Adipocyte (in vitro differentiated cells): ENCODE data around the gene KLF11.

Source experiments
- DNase-seq: peaks from one replicate; pipeline ENCODE4 v3.0.0-alpha.2; 2015; ENCODE audit warnings: low read depth
- H3K27me3 ChIP-seq: replicated peaks from 2 replicates; pipeline ENCODE4 v1.7.0; 2013; ENCODE audit warnings: mild to moderate bottlenecking, low read length, moderate library complexity; ENCODE audit not compliant: control insufficient read depth, insufficient read depth
- H3K36me3 ChIP-seq: 2 replicates; pipeline ENCODE4 v1.7.0; 2013; ENCODE audit warnings: low read length, mild to moderate bottlenecking, moderate library complexity; ENCODE audit not compliant: control insufficient read depth, insufficient read depth, severe bottlenecking
- H3K4me1 ChIP-seq: 2 replicates; pipeline ENCODE4 v1.7.0; 2013; ENCODE audit warnings: mild to moderate bottlenecking, low read length, moderate library complexity; ENCODE audit not compliant: control insufficient read depth, insufficient read depth
- H3K4me3 ChIP-seq: 2 replicates; pipeline ENCODE4 v1.7.0; 2013; ENCODE audit warnings: mild to moderate bottlenecking, low read length, moderate library complexity
- H3K9ac ChIP-seq: 2 replicates; pipeline ENCODE4 v1.7.0; 2013; ENCODE audit warnings: mild to moderate bottlenecking, low read length, moderate library complexity
- H3K9me3 ChIP-seq: 2 replicates; pipeline ENCODE4 v1.7.0; 2013; ENCODE audit warnings: mild to moderate bottlenecking, low read length, moderate library complexity; ENCODE audit not compliant: control insufficient read depth

Gene KLF11

GRCh38 chr2:10036095-10036884 lies 7.1 kb upstream of the KLF11 start:
- DNase-seq = peak; percentile 74
- peaks cover 31% of the 10 kb centered on the region for H3K4me1 ChIP-seq

DNA sequence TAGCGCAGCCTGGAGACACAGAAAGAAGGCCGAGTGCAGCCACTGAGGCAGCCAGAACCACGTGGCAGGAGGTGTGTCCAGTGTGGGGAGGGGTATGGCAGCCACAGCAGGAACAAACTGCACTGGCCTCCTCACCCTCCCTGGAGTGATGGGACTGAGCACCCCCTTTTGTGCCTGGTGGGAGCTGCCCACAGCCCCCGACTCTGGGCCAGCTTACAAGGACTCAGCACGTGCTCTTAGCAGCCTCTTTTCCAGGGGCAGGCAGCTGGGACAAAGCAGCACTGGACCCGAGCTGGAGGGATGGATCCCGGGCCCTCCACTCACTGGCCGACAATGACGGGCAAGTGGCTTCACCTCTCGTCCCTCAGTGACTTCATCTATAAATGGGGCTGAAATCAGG lies 5.2 kb upstream of the KLF11 start:
- peaks cover 34% of the 10 kb centered on the region for H3K4me1 ChIP-seq
- H3K36me3 ChIP-seq = no peaks in the 10 kb centered on the region
- H3K9me3 ChIP-seq = no peaks in the 10 kb centered on the region
- H3K27me3 ChIP-seq = no peaks in the 10 kb centered on the region
- no peak overlapping the region for H3K9ac ChIP-seq
- DNase-seq = no peak
- H3K4me3 ChIP-seq = no peak overlapping the region

More at GRCh38 chr2:10036095-10036884, 7.1 kb upstream of the KLF11 start:
- peak overlapping the region; percentile 44 for H3K9ac ChIP-seq
- H3K9me3 ChIP-seq = no peaks in the 10 kb centered on the region
- H3K4me3 ChIP-seq = no peak overlapping the region
- H3K27me3 ChIP-seq = no peaks in the 10 kb centered on the region
- no peaks in the 10 kb centered on the region for H3K36me3 ChIP-seq

- DNase-seq = no peak
- H3K27me3 ChIP-seq = no peaks in the 10 kb centered on the region
Observed at GRCh38 chr2:10038716-10039115, 4.6 kb upstream of the KLF11 start.

DNA sequence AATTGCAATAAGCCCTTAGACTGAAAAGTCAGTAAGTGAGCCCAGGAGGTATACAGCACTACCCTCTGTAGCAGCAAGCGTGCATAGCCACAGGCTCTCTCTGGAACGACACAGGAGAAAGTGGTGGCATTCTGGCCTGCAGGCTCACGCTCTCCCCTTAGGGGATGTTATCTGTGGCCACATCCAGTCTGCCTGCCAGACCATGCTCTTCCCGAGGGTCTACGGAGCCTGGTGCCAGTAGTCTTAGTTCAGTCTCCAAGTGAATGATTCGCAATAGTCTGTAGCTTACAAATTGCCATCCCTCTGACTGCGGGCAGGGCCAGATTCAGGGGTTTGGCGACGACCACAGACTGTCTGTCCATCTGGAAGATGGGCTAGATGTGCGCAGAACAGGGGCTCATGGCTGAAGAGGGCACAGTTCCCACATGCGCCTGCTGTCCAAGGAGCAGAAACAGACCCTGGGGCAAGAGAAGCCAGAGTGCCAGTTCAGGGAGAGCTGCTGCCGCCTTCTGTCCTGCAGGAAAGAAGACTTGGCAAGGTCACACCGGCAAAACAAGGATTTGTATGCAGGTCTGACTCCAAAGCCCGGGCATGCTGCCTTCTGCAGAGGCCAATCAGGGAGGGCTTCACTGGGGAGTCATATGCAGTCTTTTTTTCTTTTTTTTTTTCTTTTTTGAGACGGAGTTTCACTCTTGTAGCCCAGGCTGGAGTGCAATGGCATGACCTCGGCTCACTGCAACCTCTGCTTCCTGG lies 3.5 kb upstream of the KLF11 start:
- DNase-seq = no peak
- Histone ChIP-seq H3K9ac (no peak overlapping the region), H3K9me3 (no peaks in the 10 kb centered on the region), H3K4me1 (peaks cover 39% of the 10 kb centered on the region), H3K36me3 (no peaks in the 10 kb centered on the region), H3K27me3 (no peaks in the 10 kb centered on the region), H3K4me3 (no peak overlapping the region)

More at GRCh38 chr2:10038716-10039115, 4.6 kb upstream of the KLF11 start:
- Histone ChIP-seq H3K9me3 (no peaks in the 10 kb centered on the region), H3K4me3 (no peak overlapping the region), H3K36me3 (no peaks in the 10 kb centered on the region), H3K4me1 (peaks cover 34% of the 10 kb centered on the region), H3K9ac (no peak overlapping the region)

- Histone ChIP-seq H3K36me3 (no peaks in the 10 kb centered on the region), H3K4me3 (no peak overlapping the region), H3K9me3 (no peaks in the 10 kb centered on the region), H3K27me3 (no peaks in the 10 kb centered on the region), H3K9ac (peak overlapping the region; percentile 78), H3K4me1 (peaks cover 31% of the 10 kb centered on the region)
- no peak for DNase-seq
Observed at GRCh38 chr2:10041711-10042110, 1.6 kb upstream of the KLF11 start.

DNA sequence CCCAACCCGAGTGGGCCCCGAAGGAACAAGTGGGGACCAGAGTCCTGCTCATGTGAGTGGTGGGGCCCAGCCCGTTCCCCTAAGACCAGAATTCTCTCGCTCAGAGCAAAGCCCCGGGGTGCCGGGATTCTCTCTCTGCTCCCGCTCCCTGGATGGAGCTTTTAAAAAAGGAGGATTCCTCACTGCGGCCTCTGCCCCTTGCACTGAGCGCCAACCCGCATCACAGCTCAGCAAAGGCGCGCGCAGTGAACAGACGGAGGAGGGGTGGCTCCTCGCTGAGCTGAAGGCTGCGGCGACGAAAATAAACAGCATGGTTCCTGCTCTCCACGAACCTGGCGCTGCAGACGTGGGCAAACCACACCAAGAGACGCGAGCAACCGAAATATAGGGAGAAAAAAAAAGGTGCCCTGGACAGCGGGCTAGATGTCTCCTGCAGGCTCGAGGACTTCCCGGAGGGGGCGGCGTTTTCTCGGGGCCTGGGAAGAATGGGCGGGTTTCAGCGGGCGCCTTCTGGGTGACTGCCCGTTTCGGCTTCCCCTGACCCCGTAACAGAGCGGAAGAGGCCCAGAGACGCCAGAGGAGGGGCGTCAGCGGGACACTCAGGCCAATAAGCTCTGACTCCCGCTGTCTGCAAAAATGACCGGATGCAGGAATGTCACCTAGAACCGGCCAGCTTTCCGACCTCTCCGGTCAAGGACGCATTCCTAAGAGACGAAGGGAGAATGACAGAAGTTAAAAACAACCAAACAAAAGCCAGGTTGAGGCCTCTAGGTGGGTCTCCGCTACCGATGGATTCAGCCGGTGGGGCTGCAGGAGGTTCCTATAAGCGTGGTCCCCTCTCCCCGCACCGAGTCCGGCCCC lies 819 bp upstream of the KLF11 start:
- DNase-seq = peak; percentile 80
- H3K4me3 ChIP-seq = peak overlapping the region; percentile 80
- no peaks in the 10 kb centered on the region for H3K9me3 ChIP-seq
- H3K4me1 ChIP-seq = peaks cover 22% of the 10 kb centered on the region
- H3K36me3 ChIP-seq = peaks cover 6% of the 10 kb centered on the region
- peak overlapping the region; percentile 78 for H3K9ac ChIP-seq
- H3K27me3 ChIP-seq = no peaks in the 10 kb centered on the region

GRCh38 chr2:10043906-10044601 lies 704 bp downstream of the KLF11 start:
- peak overlapping the region; percentile 72 for H3K9ac ChIP-seq
- no peaks in the 10 kb centered on the region for H3K9me3 ChIP-seq
- H3K27me3 ChIP-seq = no peaks in the 10 kb centered on the region
- H3K4me3 ChIP-seq = peak overlapping the region; percentile 86
- peaks cover 18% of the 10 kb centered on the region for H3K4me1 ChIP-seq
- peak; percentile 97 for DNase-seq
- H3K36me3 ChIP-seq = peaks cover 17% of the 10 kb centered on the region

- Histone ChIP-seq H3K36me3 (peaks cover 28% of the 10 kb centered on the region), H3K27me3 (no peaks in the 10 kb centered on the region), H3K9ac (no peak overlapping the region), H3K4me3 (no peak overlapping the region), H3K9me3 (no peaks in the 10 kb centered on the region), H3K4me1 (peaks cover 13% of the 10 kb centered on the region)
- no peak for DNase-seq
Observed at GRCh38 chr2:10045561-10046355, 2.4 kb downstream of the KLF11 start.

DNA sequence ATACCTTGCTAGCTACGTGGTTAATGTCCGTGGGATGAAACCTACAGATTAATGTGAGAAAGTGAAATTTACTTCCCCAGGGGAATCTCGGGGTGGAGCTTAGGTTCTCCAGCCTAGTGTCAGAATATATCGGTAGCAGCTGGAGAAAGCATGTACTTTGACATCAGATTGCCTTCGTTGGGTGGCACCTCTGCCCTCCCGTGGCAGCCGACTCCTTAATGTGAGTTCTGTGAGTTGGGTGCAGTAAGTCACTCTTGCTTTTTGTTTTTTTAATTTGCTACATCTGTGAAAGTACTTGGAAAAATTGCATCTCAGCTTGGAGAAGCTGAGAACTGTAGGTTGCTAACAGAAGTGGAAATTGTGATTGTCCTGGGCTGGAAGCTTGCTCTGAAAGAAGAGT lies 3.6 kb downstream of the KLF11 start:
- DNase-seq = no peak
- Histone ChIP-seq H3K9ac (no peak overlapping the region), H3K9me3 (no peaks in the 10 kb centered on the region), H3K4me3 (no peak overlapping the region), H3K36me3 (peaks cover 30% of the 10 kb centered on the region), H3K4me1 (peaks cover 13% of the 10 kb centered on the region), H3K27me3 (no peaks in the 10 kb centered on the region)
